Measurements from ENCODE around the gene ERAP2.

DNA sequence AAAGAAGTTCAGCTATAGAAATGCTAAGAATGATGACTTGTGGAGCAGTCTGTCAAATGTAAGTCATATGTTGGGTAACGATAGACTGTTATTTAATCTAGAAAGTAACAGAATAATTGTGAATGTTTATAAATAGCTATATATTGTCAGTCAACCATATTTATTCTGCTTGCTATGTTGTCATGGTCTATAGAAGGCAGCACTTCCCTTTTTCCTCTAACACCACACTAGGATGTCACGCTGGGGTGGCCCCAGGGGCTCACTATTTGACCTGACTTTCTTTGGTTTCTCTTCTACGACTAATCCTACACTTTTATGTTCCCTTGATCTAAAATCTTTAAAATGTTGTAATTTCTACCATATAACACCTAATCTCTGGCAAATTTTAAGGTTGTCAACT is 20.5 kb downstream of the ERAP2 start:
- TF ChIP-seq, protein P1, sequence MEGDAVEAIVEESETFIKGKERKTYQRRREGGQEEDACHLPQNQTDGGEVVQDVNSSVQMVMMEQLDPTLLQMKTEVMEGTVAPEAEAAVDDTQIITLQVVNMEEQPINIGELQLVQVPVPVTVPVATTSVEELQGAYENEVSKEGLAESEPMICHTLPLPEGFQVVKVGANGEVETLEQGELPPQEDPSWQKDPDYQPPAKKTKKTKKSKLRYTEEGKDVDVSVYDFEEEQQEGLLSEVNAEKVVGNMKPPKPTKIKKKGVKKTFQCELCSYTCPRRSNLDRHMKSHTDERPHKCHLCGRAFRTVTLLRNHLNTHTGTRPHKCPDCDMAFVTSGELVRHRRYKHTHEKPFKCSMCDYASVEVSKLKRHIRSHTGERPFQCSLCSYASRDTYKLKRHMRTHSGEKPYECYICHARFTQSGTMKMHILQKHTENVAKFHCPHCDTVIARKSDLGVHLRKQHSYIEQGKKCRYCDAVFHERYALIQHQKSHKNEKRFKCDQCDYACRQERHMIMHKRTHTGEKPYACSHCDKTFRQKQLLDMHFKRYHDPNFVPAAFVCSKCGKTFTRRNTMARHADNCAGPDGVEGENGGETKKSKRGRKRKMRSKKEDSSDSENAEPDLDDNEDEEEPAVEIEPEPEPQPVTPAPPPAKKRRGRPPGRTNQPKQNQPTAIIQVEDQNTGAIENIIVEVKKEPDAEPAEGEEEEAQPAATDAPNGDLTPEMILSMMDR (IDR thresholded peaks at IDR 0.05) = no peak
- no peak for TF ChIP-seq POLR2A (IDR thresholded peaks at IDR 0.05)
- TF ChIP-seq EP300 (IDR thresholded peaks at IDR 0.05) = no peak
